GM12801 (cell line): ENCODE results near the gene TSPAN9.

Experiments
- TF ChIP-seq, protein P1 (sequence below): IDR thresholded peaks from one replicate; pipeline ENCODE4 v1.5.1; 2011; ENCODE audit warnings: control low read depth; ENCODE audit not compliant: insufficient read length; ENCODE audit errors: extremely low read depth

TSPAN9 gene

DNA sequence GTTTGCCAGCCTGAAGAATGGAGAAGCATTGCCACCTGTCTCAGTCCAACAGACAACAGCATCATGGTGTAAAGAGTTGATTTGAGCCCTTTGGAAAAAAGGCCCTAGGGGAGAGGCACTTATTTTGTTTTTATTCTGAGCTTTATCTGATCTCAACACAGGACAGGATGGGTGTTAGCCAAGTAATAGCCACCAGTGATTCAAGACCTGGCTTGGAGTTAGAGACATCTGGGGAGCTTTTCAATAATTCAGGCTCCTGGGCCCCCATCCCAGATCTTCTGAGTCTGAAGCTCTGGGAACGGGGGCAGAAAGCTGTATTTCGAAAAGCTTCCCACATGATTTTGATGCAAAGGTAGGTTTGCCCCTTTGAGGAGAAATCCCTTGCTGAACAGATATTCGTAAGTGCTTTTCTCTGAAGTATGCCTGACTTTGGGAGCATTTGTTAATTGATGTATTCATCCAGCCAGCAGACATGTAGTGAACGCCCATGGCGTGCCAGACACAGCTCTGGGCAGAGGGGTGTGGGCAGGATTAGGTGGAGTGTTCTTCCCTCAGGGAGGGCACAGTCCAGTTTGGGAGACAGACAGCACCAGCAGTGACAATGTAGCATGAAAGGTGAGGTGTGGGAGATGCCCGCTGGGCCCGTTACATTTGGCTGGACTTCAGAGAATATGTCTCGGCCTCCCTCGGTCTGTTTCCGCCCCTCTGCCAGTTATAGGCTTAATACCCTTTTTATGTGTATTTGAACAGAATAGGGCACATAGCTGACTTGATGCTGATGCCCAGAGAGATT, 72.5 kb downstream of the TSPAN9 start:
- TF ChIP-seq, protein P1, sequence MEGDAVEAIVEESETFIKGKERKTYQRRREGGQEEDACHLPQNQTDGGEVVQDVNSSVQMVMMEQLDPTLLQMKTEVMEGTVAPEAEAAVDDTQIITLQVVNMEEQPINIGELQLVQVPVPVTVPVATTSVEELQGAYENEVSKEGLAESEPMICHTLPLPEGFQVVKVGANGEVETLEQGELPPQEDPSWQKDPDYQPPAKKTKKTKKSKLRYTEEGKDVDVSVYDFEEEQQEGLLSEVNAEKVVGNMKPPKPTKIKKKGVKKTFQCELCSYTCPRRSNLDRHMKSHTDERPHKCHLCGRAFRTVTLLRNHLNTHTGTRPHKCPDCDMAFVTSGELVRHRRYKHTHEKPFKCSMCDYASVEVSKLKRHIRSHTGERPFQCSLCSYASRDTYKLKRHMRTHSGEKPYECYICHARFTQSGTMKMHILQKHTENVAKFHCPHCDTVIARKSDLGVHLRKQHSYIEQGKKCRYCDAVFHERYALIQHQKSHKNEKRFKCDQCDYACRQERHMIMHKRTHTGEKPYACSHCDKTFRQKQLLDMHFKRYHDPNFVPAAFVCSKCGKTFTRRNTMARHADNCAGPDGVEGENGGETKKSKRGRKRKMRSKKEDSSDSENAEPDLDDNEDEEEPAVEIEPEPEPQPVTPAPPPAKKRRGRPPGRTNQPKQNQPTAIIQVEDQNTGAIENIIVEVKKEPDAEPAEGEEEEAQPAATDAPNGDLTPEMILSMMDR: no peak

GRCh38 chr12:3150308-3150670, 73.1 kb downstream of the TSPAN9 start:
- TF ChIP-seq, protein P1: no peak

GRCh38 chr12:3150931-3151835, 74.0 kb downstream of the TSPAN9 start:
- TF ChIP-seq, protein P1: no peak

DNA sequence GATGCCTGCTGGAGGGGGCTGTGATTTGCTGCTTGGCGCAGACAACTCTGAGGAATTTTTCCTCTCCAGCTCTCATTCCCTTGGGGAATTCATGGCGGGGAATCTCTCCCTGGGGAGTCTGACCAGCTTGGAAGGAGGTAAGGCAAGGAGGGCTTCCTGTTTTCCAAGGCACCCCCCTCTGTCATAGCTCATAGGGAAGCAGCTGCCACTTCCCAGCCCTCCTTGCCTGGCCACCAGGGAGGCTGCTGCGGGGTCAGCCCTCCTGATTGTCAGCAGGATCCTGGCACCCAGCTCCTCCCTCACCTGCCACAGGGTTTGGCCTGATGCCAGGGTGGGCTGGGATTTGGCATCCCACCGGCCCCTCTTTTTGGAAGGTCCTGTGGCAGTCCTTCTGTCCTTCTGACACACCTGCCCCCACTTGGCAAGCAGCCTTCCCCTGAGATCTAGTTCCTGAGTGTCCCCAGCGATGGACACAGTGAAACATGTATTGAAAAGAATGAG, 74.9 kb downstream of the TSPAN9 start:
- TF ChIP-seq, protein P1: no peak

DNA sequence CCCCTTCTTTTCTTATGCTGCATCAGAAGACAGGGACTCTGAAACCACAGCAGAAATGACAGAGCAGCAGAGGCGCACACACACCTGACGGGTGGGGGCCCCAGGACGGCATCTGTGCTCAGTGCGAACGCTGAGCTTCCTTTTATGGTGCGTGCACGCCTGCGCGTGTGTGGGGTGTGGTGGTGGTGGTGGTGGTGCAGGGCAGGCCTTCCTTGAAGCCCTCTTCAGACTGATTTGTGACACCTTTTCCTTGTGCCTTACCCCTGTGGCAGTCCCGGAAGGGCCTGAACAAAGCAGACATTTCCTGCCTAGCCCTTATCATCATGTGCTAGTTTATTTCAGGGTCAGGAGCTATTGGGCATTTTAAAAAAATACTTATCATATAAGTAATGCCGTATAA, 75.7 kb downstream of the TSPAN9 start:
- TF ChIP-seq, protein P1: no peak

DNA sequence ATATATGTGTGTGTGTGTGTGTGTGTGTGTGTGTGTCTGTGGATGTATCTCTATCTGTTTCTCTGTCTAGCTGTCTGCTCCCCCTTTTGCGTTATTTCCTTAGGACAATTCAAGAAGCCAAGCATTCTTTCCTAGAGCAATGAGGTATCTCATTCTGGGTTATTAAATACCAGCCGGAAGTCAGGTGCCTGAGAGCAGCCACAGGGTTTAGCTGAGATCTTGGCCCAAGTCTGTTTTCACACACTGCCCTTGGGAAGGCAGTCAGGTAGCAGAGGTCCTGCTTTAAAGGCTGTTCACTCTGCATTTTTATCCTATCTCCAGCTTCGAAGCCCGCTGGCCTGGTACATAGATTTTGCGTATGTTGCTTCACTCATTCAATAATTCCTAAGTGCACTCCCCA, 76.8 kb downstream of the TSPAN9 start:
- TF ChIP-seq, protein P1: no peak

DNA sequence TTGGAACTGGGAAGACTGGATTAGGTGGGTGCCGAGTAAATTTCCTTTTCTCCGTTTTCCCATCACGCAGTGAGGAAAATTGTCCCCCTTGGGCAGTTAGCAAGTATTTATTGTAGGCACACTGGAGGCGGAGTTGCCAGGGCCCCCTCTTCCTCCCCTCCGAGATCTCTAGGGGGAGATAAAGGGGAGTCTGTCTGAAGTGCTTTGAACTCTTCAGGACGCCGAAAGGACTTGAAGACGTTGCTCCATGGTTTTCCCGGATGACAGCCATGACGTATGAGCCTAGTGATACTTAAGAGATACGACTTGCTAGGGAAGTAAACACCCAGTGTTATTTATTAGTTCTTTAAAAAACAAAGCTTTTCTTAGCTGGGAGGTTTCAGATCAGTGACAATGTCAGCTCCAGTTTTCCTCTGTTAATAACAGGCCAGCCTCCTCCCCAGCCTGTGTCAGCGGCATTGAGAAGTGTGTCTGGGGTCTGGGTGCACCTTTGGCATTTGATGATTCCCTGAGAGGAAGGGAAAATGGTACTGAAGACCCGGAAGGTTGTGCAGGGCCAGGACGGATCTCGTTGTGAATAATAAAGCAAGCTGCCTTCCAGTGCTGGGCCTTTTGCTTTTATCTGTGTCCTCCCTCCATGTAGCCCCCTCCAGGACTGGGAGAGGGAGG, 78.7 kb downstream of the TSPAN9 start:
- TF ChIP-seq, protein P1: no peak
